NAMALWA (cell line): ENCODE data around the gene LRRC23.

Source experiments
- DNase-seq: peaks from one replicate; pipeline ENCODE4 v3.0.0-alpha.2; 2015; ENCODE audit warnings: low spot score

LRRC23 gene

DNA sequence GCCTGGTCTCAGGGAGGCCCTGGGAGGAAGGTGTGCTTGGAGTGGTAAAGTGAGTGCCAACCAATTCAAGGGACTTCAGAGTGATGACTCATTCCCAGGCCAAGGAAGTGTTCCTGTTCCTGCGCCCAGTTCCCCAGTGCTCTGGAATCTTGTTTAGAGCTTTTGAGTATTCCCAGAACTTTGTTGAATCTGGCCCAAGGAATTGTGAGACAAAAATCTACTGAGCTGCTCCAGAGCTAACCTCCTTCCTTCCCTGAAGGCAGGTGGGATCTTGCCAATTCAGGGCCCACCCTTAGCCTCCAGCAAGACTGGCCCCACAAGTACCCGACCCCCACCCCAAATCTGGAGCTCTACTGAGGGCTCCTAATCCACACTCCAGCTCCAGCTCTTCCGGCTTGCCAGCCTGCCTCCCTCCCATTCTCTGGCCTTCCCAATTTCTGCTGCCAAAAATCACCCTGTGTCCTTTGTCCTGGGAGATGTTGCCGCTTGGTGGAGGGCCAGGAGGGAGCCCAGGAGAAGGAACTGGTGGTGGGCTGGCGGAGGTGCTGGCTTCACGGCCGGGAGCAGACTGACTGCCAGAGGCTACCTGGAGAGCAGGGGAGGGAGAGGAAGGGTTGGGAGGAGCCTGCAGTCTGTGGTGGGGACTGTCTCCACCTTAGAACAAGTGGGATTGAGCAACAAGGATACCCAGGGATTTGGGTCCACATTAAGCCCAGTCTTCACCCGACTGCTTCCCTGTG, 21.1 kb downstream of the LRRC23 start:
- no peak for DNase-seq

GRCh38 chr12:6927379-6928021, 22.9 kb downstream of the LRRC23 start, which contains the start of gene ATN1:
TSS of gene ATN1 (plus strand) at chr12:6927959. CDS start at chr12:6934002, 6,043 bp downstream.
- no peak for DNase-seq

- DNase-seq = no peak
Measured at GRCh38 chr12:6928022-6928702, 23.5 kb downstream of the LRRC23 start.

- no peak for DNase-seq
Measured at GRCh38 chr12:6928703-6929407, 24.2 kb downstream of the LRRC23 start.

DNA sequence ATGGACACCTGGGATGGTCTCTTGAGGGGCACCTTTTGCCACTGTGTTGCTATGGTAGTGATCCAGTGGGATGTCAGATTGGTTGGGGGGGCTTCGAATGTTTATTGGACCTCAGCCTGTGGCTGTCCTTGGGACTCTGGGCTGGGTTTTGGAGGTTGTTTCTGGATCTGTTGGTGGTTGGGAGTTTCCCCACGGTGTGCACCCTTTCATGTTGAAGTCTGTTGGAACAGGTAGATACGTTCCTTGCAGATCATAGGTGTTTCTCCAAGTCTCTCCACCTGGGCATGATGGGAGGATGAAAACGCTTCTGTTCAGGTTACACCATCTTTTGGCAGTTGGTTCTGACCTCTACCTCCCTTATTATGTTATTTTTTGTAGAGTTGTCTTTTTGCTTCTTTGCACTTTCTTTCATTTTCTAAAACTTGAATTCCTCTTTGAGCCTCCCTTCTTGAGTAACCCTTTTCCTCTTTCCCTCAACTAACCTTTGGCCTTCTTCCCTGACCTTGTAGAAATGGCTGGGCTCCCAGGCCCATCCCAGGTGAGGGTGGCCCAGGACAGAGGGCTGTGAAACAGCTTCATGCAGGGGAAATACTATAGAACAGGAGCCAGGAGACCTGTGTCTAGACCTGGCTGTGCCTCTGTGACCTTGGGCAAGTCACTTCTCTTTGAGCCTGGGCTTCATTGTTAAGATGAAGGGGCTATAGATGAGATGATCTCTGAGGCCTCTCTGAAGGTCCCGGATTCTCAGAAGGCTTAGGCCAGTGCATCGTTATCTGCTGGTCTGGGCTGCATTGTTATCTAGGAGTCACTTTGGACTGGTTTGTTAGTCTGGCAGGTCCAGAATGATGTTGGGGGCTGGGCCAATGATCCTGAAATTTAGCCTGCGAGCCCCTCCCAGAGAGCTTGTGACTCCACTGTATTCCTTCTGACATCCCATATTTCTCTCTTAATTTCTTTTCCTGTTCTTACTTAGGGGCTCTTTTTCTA, 25.1 kb downstream of the LRRC23 start:
- no peak for DNase-seq

GRCh38 chr12:6932766-6933165, 28.1 kb downstream of the LRRC23 start:
- DNase-seq = no peak

DNA sequence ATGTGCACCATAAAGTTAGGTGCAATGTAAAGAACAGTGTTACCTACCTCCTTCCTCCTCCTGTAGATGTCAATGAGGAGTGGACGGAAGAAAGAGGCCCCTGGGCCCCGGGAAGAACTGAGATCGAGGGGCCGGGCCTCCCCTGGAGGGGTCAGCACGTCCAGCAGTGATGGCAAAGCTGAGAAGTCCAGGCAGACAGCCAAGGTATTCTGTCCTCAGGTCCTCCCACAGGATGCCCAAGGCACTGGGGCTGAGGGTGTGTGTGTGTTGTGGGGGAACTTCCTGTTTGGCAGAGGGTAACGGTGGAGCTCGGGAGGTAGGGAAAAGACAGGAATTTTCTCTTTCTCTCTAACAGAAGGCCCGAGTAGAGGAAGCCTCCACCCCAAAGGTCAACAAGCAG, 29.5 kb downstream of the LRRC23 start:
- no peak for DNase-seq

DNA sequence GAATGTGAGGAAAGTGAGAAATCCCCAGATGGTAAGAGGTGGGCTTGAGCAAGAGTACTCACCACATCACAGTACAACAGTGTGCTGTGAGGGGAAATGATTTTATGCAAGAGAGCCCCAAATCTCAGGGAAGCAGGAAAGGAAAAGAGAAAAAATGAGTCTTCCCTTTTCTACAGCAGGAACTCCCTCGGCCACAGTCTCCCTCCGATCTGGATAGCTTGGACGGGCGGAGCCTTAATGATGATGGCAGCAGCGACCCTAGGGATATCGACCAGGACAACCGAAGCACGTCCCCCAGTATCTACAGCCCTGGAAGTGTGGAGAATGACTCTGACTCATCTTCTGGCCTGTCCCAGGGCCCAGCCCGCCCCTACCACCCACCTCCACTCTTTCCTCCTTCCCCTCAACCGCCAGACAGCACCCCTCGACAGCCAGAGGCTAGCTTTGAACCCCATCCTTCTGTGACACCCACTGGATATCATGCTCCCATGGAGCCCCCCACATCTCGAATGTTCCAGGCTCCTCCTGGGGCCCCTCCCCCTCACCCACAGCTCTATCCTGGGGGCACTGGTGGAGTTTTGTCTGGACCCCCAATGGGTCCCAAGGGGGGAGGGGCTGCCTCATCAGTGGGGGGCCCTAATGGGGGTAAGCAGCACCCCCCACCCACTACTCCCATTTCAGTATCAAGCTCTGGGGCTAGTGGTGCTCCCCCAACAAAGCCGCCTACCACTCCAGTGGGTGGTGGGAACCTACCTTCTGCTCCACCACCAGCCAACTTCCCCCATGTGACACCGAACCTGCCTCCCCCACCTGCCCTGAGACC, 31.0 kb downstream of the LRRC23 start:
- no peak for DNase-seq

- DNase-seq = no peak
Measured at GRCh38 chr12:6936194-6936635, 31.6 kb downstream of the LRRC23 start.

GRCh38 chr12:6936636-6937480, 32.2 kb downstream of the LRRC23 start:
- DNase-seq = peak; percentile 83

DNA sequence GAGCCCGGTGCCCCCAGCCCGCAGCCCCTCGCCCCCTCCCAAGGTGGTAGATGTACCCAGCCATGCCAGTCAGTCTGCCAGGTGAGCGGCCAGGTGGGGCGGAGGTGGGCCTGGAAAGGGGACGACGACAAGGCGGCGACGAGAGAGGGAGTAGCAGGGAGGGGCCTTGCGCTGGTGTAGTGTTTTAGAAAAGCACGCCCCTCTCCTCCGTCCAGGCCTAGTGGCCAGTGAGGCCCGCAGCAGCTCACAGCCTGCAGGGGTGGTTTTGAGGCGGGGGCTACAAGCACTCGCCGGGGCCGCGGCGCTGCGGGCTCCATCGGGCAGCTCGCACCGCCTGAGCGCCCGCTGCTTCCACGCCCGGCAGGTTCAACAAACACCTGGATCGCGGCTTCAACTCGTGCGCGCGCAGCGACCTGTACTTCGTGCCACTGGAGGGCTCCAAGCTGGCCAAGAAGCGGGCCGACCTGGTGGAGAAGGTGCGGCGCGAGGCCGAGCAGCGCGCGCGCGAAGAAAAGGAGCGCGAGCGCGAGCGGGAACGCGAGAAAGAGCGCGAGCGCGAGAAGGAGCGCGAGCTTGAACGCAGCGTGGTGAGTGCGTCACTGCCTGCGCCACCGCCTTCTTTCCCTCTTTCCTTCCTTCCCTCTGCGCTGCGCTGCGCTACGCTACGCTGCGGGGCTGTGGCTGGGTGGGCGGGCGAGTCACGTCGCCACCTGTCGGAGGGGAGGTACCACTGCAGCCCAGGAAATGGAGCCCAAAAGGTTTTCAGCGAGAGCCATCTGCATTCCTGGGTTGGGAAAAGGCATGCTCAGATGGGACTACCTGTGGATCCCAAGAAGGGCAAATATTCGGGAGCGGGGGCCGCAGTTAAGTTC, 33.1 kb downstream of the LRRC23 start:
- peak; percentile 98 for DNase-seq

DNA sequence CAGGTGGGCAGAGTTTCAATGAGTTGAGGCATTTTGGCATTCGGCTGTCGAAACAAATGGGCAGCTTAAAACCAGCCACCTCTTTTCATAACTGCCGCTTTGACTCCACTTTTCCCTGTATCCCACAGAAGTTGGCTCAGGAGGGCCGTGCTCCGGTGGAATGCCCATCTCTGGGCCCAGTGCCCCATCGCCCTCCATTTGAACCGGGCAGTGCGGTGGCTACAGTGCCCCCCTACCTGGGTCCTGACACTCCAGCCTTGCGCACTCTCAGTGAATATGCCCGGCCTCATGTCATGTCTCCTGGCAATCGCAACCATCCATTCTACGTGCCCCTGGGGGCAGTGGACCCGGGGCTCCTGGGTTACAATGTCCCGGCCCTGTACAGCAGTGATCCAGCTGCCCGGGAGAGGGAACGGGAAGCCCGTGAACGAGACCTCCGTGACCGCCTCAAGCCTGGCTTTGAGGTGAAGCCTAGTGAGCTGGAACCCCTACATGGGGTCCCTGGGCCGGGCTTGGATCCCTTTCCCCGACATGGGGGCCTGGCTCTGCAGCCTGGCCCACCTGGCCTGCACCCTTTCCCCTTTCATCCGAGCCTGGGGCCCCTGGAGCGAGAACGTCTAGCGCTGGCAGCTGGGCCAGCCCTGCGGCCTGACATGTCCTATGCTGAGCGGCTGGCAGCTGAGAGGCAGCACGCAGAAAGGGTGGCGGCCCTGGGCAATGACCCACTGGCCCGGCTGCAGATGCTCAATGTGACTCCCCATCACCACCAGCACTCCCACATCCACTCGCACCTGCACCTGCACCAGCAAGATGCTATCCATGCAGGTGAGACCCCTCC, 34.0 kb downstream of the LRRC23 start:
- no peak for DNase-seq

GRCh38 chr12:6939191-6939540, 34.5 kb downstream of the LRRC23 start:
- no peak for DNase-seq

GRCh38 chr12:6941267-6941666, 36.6 kb downstream of the LRRC23 start:
- no peak for DNase-seq

GRCh38 chr12:6941782-6942181, 37.2 kb downstream of the LRRC23 start:
- DNase-seq = no peak

GRCh38 chr12:6942331-6942665, 37.7 kb downstream of the LRRC23 start:
- no peak for DNase-seq

- peak; percentile 97 for DNase-seq
Measured at GRCh38 chr12:6943389-6943721, 38.7 kb downstream of the LRRC23 start.
